H9 (cell line): ENCODE data around the gene TTC3. TPM values are rescaled to one million over a fixed set of nuclear protein-coding genes. Genes with fewer than 3 reads are reported as not detected.

Experiments used
- DNase-seq: peaks from one replicate; pipeline ENCODE4 v3.0.0-alpha.2; 2017
- H2AFZ ChIP-seq: one replicate; pipeline ENCODE4 v1.6.1; 2013; ENCODE audit warnings: mild to moderate bottlenecking, low read length, control low read depth, moderate library complexity
- H2AK5ac ChIP-seq: 2 replicates; pipeline ENCODE4 v1.6.1; 2013; ENCODE audit warnings: low read length, control low read depth, mixed read lengths; ENCODE audit not compliant: insufficient read length
- H2BK120ac ChIP-seq: one replicate; pipeline ENCODE4 v1.6.1; 2013; ENCODE audit warnings: low read depth, mild to moderate bottlenecking, low read length, control low read depth, inconsistent platforms; ENCODE audit not compliant: poor library complexity, severe bottlenecking
- H2BK12ac ChIP-seq: 2 replicates; pipeline ENCODE4 v1.6.1; 2013; ENCODE audit warnings: low read length, control low read depth, mixed read lengths, low read depth; ENCODE audit not compliant: insufficient read length
- H2BK15ac ChIP-seq: 2 replicates; pipeline ENCODE4 v1.6.1; 2013; ENCODE audit warnings: low read depth, low read length, control low read depth
- H2BK20ac ChIP-seq: one replicate; pipeline ENCODE4 v1.6.1; 2013; ENCODE audit warnings: low read depth, mild to moderate bottlenecking, low read length, control low read depth, inconsistent platforms; ENCODE audit not compliant: poor library complexity, severe bottlenecking
- H2BK5ac ChIP-seq: 2 replicates; pipeline ENCODE4 v1.6.1; 2013; ENCODE audit warnings: low read length, control low read depth, mixed read lengths; ENCODE audit not compliant: insufficient read length
- H3K14ac ChIP-seq: 2 replicates; pipeline ENCODE4 v1.6.1; 2013; ENCODE audit warnings: low read length, control low read depth; ENCODE audit not compliant: insufficient read depth
- H3K18ac ChIP-seq: 2 replicates; pipeline ENCODE4 v1.6.1; 2013; ENCODE audit warnings: low read depth, mild to moderate bottlenecking, mixed read lengths, low read length, control low read depth; ENCODE audit not compliant: insufficient read length
- H3K23ac ChIP-seq: 2 replicates; pipeline ENCODE4 v1.6.1; 2013; ENCODE audit warnings: low read length, control low read depth, mixed read lengths, low read depth; ENCODE audit not compliant: insufficient read length
- H3K23me2 ChIP-seq: 2 replicates; pipeline ENCODE4 v1.6.1; 2013; ENCODE audit warnings: low read depth, mild to moderate bottlenecking, mixed read lengths, low read length, control low read depth; ENCODE audit not compliant: insufficient read length, poor library complexity, severe bottlenecking
- H3K27ac ChIP-seq: 2 replicates; pipeline ENCODE4 v1.5.1; 2013; ENCODE audit warnings: low read length, control low read depth, mixed read lengths, low read depth; ENCODE audit not compliant: insufficient read length
- H3K27me3 ChIP-seq: 2 replicates; pipeline ENCODE4 v1.6.1; 2013; ENCODE audit warnings: low read length, control low read depth, inconsistent platforms; ENCODE audit not compliant: insufficient read depth
- H3K4ac ChIP-seq: 2 replicates; pipeline ENCODE4 v1.6.1; 2013; ENCODE audit warnings: low read depth, mild to moderate bottlenecking, control low read depth, inconsistent platforms, low read length, moderate library complexity
- H3K4me1 ChIP-seq: 2 replicates; pipeline ENCODE4 v1.6.1; 2013; ENCODE audit warnings: low read length, control low read depth, inconsistent platforms; ENCODE audit not compliant: insufficient read depth
- H3K4me2 ChIP-seq: 2 replicates; pipeline ENCODE4 v1.6.1; 2013; ENCODE audit warnings: low read length, control low read depth, mixed read lengths; ENCODE audit not compliant: insufficient read length, insufficient read depth
- H3K56ac ChIP-seq: 2 replicates; pipeline ENCODE4 v1.6.1; 2013; ENCODE audit warnings: low read depth, mild to moderate bottlenecking, mixed read lengths, low read length, control low read depth; ENCODE audit not compliant: insufficient read length
- H3K79me1 ChIP-seq: 2 replicates; pipeline ENCODE4 v1.6.1; 2013; ENCODE audit warnings: low read depth, mild to moderate bottlenecking, moderate library complexity, low read length, control low read depth, inconsistent platforms; ENCODE audit not compliant: insufficient read depth, poor library complexity, severe bottlenecking
- H3K79me2 ChIP-seq: 2 replicates; pipeline ENCODE4 v1.6.1; 2013; ENCODE audit warnings: low read length, control low read depth, inconsistent platforms; ENCODE audit not compliant: insufficient read depth
- H3K9ac ChIP-seq: 2 replicates; pipeline ENCODE4 v1.6.1; 2013; ENCODE audit warnings: low read length, control low read depth, mixed read lengths; ENCODE audit not compliant: insufficient read length; ENCODE audit errors: extremely low read depth
- H3K9me3 ChIP-seq: one replicate; pipeline ENCODE4 v1.6.1; 2013; ENCODE audit warnings: low read depth, low read length, inconsistent platforms; ENCODE audit not compliant: control insufficient read depth
- H3T11ph ChIP-seq: one replicate; pipeline ENCODE4 v1.6.1; 2013; ENCODE audit warnings: mild to moderate bottlenecking, low read length, control low read depth, inconsistent platforms
- H4K20me1 ChIP-seq: one replicate; pipeline ENCODE4 v1.6.1; 2013; ENCODE audit not compliant: control insufficient read depth, insufficient read length, insufficient read depth
- H4K5ac ChIP-seq: 2 replicates; pipeline ENCODE4 v1.6.1; 2013; ENCODE audit warnings: low read depth, mild to moderate bottlenecking, mixed read lengths, low read length, control low read depth; ENCODE audit not compliant: insufficient read length
- H4K8ac ChIP-seq: replicated peaks from 2 replicates; pipeline ENCODE4 v1.6.1; 2013; ENCODE audit warnings: low read length, control low read depth, mixed read lengths, low read depth; ENCODE audit not compliant: insufficient read length
- H4K91ac ChIP-seq: 2 replicates; pipeline ENCODE4 v1.6.1; 2013; ENCODE audit warnings: low read depth, mild to moderate bottlenecking, moderate library complexity, mixed read lengths, low read length, control low read depth; ENCODE audit not compliant: insufficient read length
- H3K27ac Mint-ChIP-seq, 3 experiments: 2 replicates in 2 of 3; 3 replicates in 1 of 3; pipeline ENCODE4 v1.8.0; 2020 to 2021; ENCODE audit warnings: mixed read lengths in 3 of 3, mild to moderate bottlenecking in 1 of 3, moderate library complexity in 1 of 3
- H3K27me3 Mint-ChIP-seq: 2 replicates; pipeline ENCODE4 v1.8.0; 2021; ENCODE audit warnings: low read depth, mild to moderate bottlenecking, moderate library complexity, mixed read lengths
- H3K36me3 Mint-ChIP-seq, 3 experiments: 2 replicates in 2 of 3; 3 replicates in 1 of 3; pipeline ENCODE4 v1.8.0; 2020 to 2021; ENCODE audit warnings: low read depth in 3 of 3, mixed read lengths in 3 of 3; ENCODE audit not compliant: insufficient read depth in 1 of 3
- H3K4me1 Mint-ChIP-seq, 2 experiments: 2 replicates each; pipeline ENCODE4 v1.8.0; 2020; ENCODE audit warnings: mixed read lengths in 2 of 2
- H3K4me3 Mint-ChIP-seq, 2 experiments: 2 replicates in 1 of 2; 3 replicates in 1 of 2; pipeline ENCODE4 v1.8.0; 2020 to 2021; ENCODE audit warnings: mild to moderate bottlenecking in 2 of 2, mixed read lengths in 2 of 2, moderate library complexity in 1 of 2
- H3K9me3 Mint-ChIP-seq, 2 experiments: 2 replicates in 1 of 2; 3 replicates in 1 of 2; pipeline ENCODE4 v1.8.0; 2020; ENCODE audit warnings: mild to moderate bottlenecking in 2 of 2, mixed read lengths in 2 of 2, moderate library complexity in 1 of 2
- CTCF ChIP-seq: fragments of 200-600 bp; sonication (generic); conservative IDR thresholded peaks from 3 replicates; pipeline ENCODE4 v1.8.0; 2021; ENCODE audit warnings: antibody characterized with exemption, mild to moderate bottlenecking
- WGBS: extraction: QIAGEN DNeasy Blood & Tissue Kit; methylation state at CpG from one replicate; pipeline ENCODE4 v1.1.7; 2013; ENCODE audit warnings: missing lambda C conversion rate, low lambda C conversion rate, mixed read lengths; ENCODE audit not compliant: insufficient read length; ENCODE audit errors: extremely low coverage; 5-methylcytosine and 5-hydroxymethylcytosine counted together
- total RNA-seq: library from RNA; stranded (reverse); gene quantifications from 2 replicates; pipeline ENCODE4 v1.2.1, GENCODE V29; 2021

Gene TTC3
- total RNA-seq, 1 experiment from 2014 or later = 46.5 TPM

DNA sequence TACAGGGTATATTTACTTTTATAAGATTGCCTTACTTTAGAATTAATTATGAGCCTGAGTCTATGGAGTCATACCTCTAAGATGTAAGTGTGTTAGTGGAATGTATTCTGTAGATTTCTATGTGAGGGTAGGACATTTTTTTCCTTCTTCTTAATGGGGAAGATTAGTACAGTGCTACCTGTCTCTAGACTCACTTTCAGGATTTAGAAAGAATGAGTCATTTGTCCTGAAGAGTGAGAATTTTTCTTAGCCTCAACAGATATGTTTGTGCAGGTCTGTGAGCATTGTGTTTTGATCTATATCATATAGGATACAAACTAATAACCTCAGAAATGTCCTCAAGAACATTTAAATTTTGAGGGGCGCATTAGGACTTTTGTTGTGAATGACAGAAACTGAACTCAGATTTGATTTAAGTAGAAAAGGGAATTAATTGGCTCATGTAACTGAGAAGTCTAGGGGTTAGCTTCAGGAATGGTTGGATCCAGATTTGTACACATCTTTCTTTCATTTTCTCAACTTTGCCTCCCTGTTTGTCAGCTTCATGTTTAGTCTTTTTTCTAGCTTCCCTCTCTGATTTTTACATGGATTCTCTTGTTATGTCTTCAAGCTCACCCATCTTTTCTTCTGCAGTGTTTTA, 45.3 kb downstream of the TTC3 start:
- H2BK20ac ChIP-seq = no peak overlapping the region
- no peak overlapping the region for H2BK12ac ChIP-seq
- H3K4me2 ChIP-seq = no peak overlapping the region
- Mint-ChIP-seq H3K4me1 (peaks cover 3% of the 10 kb centered on the region in 2 experiments; a peak in 3 of 4 replicates), H3K27me3 (no peaks in the 10 kb centered on the region), H3K36me3 (no peaks in the 10 kb centered on the region), H3K9me3 (peaks cover 2% of the 10 kb centered on the region in 2 experiments; a peak in 1 of 5 replicates), H3K27ac (no peak overlapping the region), H3K4me3 (no peak overlapping the region)
- H3K79me1 ChIP-seq = no peaks in the 10 kb centered on the region
- no peak overlapping the region for H3T11ph ChIP-seq
- no peaks in the 10 kb centered on the region for H3K79me2 ChIP-seq
- H4K91ac ChIP-seq = no peak overlapping the region
- H3K9ac ChIP-seq = no peak overlapping the region
- WGBS = no CpG with 5 or more reads among the region's 1 CpG
- no peaks in the 10 kb centered on the region for H3K27me3 ChIP-seq
- no peak overlapping the region for H3K27ac ChIP-seq
- H2BK5ac ChIP-seq = no peak overlapping the region
- H3K4ac ChIP-seq = no peak overlapping the region
- no peaks in the 10 kb centered on the region for H4K20me1 ChIP-seq
- H4K5ac ChIP-seq = no peak overlapping the region
- no peak overlapping the region for H3K56ac ChIP-seq
- no peak overlapping the region for H3K23ac ChIP-seq
- H3K9me3 ChIP-seq = no peaks in the 10 kb centered on the region
- H4K8ac ChIP-seq = no peak overlapping the region
- no peak overlapping the region for H2BK120ac ChIP-seq
- TF ChIP-seq CTCF = no peak
- H2AK5ac ChIP-seq = no peak overlapping the region
- H3K18ac ChIP-seq = no peak overlapping the region
- DNase-seq = no peak
- H3K23me2 ChIP-seq = no peaks in the 10 kb centered on the region
- no peaks in the 10 kb centered on the region for H3K4me1 ChIP-seq
- H3K14ac ChIP-seq = no peak overlapping the region
- H2BK15ac ChIP-seq = no peak overlapping the region
- H2AFZ ChIP-seq = no peak overlapping the region
